Activated T-cell treated with anti-CD3 and anti-CD28 coated beads for 1 hour (primary cell): ENCODE results near the gene PARN.
"Not testable (repeated sequence)": the region's sequence is repeated elsewhere in the genome, so short reads cannot be mapped to it uniquely, and the experiment has no call there.

Experiments used
- DNase-seq: peaks from one replicate; pipeline ENCODE4 v3.0.0-alpha.2; 2020; ENCODE audit warnings: low read depth

The PARN gene

DNA sequence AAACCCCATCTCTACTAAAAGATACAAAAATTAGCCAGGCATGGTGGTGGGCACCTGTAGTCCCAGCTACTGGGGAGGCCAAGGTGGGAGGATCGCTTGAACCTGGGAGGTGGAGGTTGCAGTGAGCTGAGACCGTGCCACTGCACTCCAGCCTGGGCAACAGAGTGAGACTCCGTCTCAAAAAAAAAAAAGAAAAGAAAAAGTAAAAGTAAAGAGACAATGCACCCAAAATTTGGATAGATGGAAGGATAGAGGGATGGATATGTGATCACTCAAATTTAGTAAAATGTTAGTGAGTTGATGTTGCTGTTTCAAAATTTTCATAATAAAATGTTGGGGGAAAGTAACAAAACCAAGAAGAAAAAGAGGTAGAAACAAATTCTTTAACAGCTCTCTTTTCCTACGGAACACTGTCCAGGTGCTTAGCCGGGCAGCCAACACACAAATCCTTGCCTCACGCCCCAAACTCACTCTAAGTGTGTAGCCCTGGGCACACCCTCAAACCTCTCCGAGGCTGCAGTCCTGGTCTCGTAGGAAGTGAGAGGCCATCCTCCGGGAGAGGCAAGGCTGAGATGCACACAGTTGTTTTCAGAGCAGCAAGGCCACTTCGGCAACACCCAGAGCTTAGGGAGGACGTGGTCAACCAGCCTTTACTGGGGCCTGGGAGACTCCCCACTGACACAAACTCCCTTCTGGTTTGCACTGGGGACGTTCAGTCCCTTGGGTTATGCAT lies 228.9 kb downstream of the PARN start:
- DNase-seq: not testable (repeated sequence)

DNA sequence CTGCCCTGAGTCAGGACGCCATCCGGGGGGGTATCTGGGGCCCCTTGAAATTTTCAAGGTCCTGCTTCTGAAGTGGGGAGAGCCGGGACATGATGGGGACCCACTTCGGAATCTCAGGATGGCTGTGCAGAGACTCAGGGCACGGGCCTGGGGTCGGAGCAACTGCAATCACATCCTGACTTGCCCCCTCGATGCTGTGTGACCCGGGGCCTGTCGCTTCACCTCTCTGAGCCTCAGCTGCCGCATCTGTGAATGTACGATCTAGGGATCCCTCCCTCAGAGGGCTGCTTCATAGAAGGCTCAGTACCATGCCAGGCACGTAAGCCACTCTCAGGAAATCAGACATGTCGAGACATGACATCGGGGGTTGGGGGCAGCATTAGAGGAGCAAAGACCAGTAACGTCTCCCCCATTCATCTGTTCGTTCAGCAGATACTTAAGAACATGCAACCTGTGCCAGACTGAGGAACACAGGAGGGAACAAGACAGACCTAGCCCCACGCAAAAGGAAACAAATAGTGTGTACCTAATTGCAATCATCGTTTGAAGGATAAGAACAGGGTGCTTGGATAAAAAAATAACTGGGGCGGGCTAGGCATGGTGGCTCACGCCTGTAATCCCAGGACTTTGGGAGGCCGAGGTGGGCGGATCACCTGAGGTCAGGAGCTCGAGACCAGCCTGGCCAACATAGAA lies 229.6 kb downstream of the PARN start:
- DNase-seq: no peak

DNA sequence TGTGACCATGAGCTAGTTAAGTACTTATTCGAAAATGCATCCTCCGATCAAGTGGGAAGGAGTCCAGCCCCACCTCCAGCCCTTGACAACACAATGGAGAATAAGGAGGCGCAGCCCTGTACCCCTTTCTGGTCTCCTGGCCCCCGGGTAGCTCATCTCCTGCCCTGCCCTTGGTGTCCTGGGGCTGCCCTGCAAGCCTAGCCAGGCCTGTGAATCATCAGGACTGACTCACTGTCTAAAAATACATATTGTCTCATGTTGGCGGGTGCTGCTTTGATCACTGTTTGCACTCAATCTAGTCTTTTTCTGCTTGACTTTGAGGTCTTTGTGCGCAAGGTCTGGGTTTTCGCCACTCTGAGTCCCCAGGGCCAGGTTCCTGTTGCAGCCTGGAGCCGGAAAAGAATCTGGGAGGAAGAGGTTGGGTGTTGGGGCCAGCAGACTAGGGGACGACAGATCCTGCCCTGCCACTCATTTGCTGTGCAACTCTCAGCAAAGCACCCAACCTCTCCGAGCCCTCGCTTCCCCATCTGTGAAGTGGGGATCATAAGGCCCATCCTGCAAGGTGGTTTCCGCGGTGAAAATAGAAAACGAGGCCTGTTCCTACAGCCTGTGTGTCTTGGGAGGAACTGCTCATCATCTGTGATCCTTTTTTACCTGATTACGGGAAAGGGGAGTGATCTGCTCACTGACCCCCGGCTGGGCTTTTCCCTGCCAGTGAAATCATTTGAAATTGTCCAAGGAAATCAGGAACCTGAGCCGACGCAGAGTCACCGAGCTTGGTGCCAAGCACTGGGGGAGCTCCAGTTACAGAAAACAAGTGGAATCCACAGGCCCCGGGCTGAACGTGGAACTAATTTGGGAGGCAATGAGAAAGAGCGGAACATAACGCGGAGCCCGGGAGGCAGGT lies 230.4 kb downstream of the PARN start:
- no peak for DNase-seq

DNA sequence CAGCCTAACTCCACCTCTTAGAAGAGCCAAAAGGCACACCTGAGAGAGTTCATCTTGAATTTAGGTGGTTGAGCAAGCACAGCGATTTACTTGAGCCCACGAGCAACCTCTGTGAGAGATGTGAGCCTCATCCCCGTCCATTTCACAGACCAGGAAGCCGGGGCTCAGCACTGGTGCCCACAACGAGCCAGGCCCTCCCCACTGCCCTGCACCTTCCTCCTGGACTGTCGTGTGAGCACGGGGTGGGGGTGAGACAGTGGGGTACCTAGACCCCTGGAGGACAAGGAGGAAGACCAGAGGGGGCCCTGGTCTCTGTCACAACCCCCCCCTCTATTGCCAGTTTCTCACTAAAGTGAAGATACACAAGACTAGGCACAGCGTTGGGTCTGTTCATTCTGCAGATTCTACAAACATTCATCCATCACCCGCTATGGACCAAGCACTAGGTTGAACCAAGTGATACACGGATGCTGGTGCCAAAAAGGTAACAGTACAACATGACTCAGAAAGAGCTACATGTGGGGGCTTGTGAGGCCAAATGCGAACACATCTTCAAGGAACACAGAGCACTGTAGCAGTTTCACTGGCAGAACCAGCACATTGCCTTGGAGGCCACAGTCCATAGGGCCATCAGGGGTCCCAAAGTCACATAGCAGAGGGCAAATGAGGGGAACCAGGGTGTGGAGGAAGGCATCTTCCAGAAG lies 231.9 kb downstream of the PARN start:
- no peak for DNase-seq

DNA sequence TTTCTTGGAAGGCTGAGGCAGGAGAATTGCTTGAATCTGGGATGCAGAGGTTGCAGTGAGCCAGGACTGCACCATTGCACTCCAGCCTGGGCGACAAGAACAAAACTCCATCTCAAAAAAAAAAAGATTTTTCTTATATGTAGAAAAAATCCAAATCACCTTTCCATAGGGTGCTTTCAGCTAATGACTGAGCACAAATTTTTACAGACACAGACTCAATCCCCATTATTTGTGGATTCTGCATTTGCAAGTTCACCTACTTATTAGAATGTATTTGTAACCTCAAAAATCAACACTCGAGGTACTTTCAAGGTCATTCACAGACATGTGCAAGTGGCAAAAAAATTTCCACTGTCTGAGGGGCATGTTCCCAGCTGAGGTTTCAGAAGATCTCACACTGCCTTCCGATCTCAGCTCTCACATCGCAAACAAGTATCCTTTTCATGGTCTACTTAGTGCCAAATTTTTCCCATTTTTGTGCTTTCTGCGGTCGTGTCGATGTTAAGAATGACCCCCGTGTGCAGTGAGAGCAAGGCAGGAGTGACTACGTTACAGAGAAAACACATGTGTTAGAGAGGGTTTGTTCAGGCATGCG lies 234.3 kb downstream of the PARN start:
- not testable (repeated sequence) for DNase-seq

DNA sequence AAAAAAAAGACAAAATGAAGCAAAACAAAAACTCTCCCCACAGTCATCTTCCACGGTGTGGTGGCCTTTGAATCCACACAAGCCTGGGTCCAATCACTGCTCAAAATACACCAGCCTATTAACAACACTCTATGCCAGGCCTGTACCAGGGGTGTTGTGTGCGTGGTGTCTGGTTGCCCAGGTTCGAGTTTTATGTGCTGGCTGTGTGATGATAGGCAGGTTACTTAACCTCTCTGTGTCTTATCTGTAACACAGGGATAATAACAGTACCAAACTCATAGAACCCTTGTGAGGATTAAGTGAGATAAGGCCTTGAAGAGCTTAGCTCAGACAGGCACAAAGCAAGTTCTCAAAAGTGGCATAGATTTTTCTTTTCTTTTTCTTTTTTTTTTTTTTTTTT lies 235.2 kb downstream of the PARN start:
- DNase-seq: no peak

DNA sequence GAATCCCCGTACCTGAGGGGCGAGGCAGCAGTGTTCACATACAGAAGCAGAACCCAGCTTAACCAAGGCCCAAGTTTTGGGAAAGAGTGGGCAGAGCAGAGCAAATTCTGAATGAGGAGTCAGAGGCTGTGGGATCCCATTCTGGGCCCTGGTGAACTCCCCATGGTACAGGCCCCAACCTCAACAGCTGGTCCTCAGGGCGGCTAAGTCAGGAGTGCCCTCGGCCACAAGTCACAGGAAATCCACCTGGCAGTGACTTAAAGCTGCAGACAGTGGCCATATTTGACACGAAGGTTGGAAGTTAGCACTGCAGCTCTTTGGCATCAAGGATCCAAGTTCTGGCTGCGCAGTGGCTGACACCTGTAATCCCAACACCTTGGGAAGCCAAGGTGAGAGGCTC lies 237.1 kb downstream of the PARN start:
- no peak for DNase-seq

DNA sequence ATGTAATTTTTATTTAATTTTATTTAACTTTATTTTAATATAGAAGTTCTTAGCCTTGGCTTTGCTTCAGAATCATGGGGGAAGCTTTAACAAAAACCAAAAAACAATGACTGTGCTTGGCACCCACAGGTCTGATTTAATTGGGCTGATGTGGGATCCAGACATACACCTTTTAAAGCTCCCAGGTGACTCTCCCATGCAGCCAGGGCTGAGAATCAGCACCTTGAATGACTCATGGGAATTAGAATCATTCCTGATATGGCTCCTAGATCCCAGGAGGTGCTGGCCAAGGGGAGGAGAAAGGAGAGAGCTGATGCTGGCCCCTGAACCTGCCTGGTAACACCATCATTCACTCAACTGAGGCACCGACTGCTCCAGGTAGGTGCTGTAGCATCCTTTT lies 240.7 kb downstream of the PARN start:
- DNase-seq: no peak

DNA sequence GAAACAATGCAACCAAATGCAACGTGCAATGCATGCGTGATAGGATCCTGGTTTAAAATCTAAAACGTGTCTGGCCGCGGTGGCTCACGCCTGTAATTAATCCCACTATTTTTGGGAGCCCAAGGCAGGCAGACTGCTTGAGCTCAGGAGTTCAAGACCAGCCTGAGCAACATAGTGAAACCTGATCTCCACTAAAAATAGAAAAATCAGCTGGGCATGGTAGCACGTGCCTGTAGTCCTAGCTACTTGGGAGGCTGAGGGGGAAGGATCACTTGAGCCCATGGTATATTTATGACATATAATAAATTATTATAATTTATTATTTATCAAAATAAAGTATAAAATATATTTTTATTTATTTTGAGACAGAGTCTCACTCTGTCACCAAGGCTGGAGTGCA lies 241.8 kb downstream of the PARN start:
- no peak for DNase-seq

DNA sequence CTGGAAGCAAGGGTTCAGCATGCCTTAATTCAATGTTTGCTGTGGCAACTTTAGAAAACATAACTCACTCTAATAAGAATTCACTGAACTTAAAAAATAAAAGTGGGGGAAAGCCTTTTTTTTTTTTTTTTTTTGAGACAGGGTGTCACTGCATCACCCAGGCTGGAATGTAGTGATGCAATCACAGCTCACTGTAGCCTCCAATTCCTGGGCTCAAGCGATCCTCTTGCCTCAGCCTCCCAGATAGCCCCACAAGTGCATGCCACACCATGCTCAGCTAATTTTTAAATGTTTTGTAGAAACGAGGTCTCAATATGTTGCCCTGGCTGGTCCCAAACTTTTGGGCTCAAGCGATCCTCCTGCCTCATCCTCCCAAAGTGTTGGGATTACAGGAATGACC lies 243.9 kb downstream of the PARN start:
- DNase-seq: no peak
